ENCODE data around the gene SRGAP1. TPM values are rescaled to one million over a fixed set of nuclear protein-coding genes. Genes with fewer than 3 reads are reported as not detected.

Gene SRGAP1
- total RNA-seq, 1 experiment from 2014 or later: 26.8 TPM

- ChIA-PET POLR2A (interaction anchor here (0.6 kb wide), 1 partner anchor 11 kb away, joined by 5 read pairs; no protein-coding TSS in a partner anchor), CTCF (interaction anchor here (0.5 kb wide), 1 partner anchor 30 kb away, joined by 5 read pairs; no protein-coding TSS in a partner anchor)
- DNase-seq (ENCODE audit: low read depth, low spot score) (no peak), ATAC-seq (no peak)
- Histone ChIP-seq H3K4me1 (ENCODE audit: control insufficient read depth, insufficient read depth, low read length) (peaks cover 57% of the 10 kb centered on the region), H3K9me3 (ENCODE audit: control insufficient read depth, insufficient read depth, low read depth, low read length) (no peaks in the 10 kb centered on the region), H3K27me3 (ENCODE audit: control insufficient read depth, insufficient read depth, low read length) (no peaks in the 10 kb centered on the region), H3K36me3 (ENCODE audit: control insufficient read depth, insufficient read depth, low read length) (no peaks in the 10 kb centered on the region), H3K27ac (ENCODE audit: low read length) (peak overlapping the region; percentile 99), H3K4me3 (ENCODE audit: low read depth in 2 of 2, low read length in 2 of 2) (no peak overlapping the region)
- no TSS peak for BruUV-seq (replicated peaks)
- no peak for TF ChIP-seq REST (IDR thresholded peaks at IDR 0.05; ENCODE audit: insufficient read depth in 1 of 2, low read depth in 2 of 2, low read length in 1 of 2)
- no peak for TF ChIP-seq SIN3A (IDR thresholded peaks at IDR 0.05; ENCODE audit: borderline replicate concordance, insufficient read depth, low read depth, low read length)
- no peak for TF ChIP-seq POLR2AphosphoS5 (IDR thresholded peaks at IDR 0.05; ENCODE audit: low read depth, low read length)
- TF ChIP-seq, protein P1, sequence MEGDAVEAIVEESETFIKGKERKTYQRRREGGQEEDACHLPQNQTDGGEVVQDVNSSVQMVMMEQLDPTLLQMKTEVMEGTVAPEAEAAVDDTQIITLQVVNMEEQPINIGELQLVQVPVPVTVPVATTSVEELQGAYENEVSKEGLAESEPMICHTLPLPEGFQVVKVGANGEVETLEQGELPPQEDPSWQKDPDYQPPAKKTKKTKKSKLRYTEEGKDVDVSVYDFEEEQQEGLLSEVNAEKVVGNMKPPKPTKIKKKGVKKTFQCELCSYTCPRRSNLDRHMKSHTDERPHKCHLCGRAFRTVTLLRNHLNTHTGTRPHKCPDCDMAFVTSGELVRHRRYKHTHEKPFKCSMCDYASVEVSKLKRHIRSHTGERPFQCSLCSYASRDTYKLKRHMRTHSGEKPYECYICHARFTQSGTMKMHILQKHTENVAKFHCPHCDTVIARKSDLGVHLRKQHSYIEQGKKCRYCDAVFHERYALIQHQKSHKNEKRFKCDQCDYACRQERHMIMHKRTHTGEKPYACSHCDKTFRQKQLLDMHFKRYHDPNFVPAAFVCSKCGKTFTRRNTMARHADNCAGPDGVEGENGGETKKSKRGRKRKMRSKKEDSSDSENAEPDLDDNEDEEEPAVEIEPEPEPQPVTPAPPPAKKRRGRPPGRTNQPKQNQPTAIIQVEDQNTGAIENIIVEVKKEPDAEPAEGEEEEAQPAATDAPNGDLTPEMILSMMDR (IDR thresholded peaks at IDR 0.05): no peak
- no peak for TF ChIP-seq TCF7L2 (IDR thresholded peaks at IDR 0.05; ENCODE audit: low read depth, low read length)
- in situ Hi-C loops (cut with HindIII; ENCODE audit: low pct_unique_long_range_greater_than_20kb, low sequenced_read_pairs): no loop called here
- intact Hi-C loops (cut with micrococcal nuclease; ENCODE audit: unreplicated experiment): no loop called here
Measured at GRCh38 chr12:63911341-63911740, 66.8 kb downstream of the SRGAP1 start.

GRCh38 chr12:63912651-63913050 is 68.2 kb downstream of the SRGAP1 start:
- intact Hi-C loops (cut with micrococcal nuclease; ENCODE audit: unreplicated experiment) (no loop called here), in situ Hi-C loops (cut with HindIII; ENCODE audit: low pct_unique_long_range_greater_than_20kb, low sequenced_read_pairs) (no loop called here)
- Histone ChIP-seq H3K27ac (ENCODE audit: low read length) (peak overlapping the region; percentile 99), H3K27me3 (ENCODE audit: control insufficient read depth, insufficient read depth, low read length) (no peaks in the 10 kb centered on the region), H3K36me3 (ENCODE audit: control insufficient read depth, insufficient read depth, low read length) (no peaks in the 10 kb centered on the region), H3K9me3 (ENCODE audit: control insufficient read depth, insufficient read depth, low read depth, low read length) (no peaks in the 10 kb centered on the region), H3K4me3 (ENCODE audit: low read depth in 2 of 2, low read length in 2 of 2) (no peak overlapping the region), H3K4me1 (ENCODE audit: control insufficient read depth, insufficient read depth, low read length) (peaks cover 71% of the 10 kb centered on the region)
- ATAC-seq: no peak
- POLR2A ChIA-PET: no interaction called here
- no TSS peak for BruUV-seq (replicated peaks)
- no peak for DNase-seq (ENCODE audit: low read depth, low spot score)
- no peak for TF ChIP-seq TCF7L2 (IDR thresholded peaks at IDR 0.05; ENCODE audit: low read depth, low read length)
- CTCF ChIA-PET: interaction anchor here (0.7 kb wide), 1 partner anchor 269 kb away, joined by 3 read pairs; no protein-coding TSS in a partner anchor

DNA sequence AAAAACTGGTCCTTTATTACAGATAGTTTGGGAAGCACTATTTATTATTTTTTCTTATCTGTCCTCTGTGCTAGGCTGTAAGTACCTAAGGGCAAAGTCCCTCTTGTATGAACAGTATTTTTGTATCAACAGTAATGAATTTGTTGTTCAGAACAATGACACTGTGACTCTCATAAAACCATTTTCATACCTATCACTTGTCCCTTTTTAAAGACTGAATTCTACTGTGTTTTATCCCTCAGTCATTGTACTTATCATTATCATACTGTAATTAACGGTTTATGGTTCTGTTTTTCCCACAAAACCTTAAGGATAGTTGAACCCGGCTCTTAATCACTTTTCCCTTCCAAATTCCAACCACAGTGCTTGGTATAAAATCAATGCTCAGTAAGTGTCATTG is 69.4 kb downstream of the SRGAP1 start:
- DNase-seq (ENCODE audit: low read depth, low spot score) (no peak), ATAC-seq (no peak)
- H3K36me3 ChIP-seq (ENCODE audit: control insufficient read depth, insufficient read depth, low read length): no peaks in the 10 kb centered on the region
- in situ Hi-C loops (cut with HindIII; ENCODE audit: low pct_unique_long_range_greater_than_20kb, low sequenced_read_pairs) (no loop called here), intact Hi-C loops (cut with micrococcal nuclease; ENCODE audit: unreplicated experiment) (no loop called here)
- peak overlapping the region; percentile 99 for H3K27ac ChIP-seq (ENCODE audit: low read length)
- no peaks in the 10 kb centered on the region for H3K27me3 ChIP-seq (ENCODE audit: control insufficient read depth, insufficient read depth, low read length)
- no TSS peak for BruUV-seq (replicated peaks)
- ChIA-PET POLR2A (interaction anchor here (0.7 kb wide), 1 partner anchor 255 kb away, joined by 4 read pairs; no protein-coding TSS in a partner anchor), CTCF (no interaction called here)
- H3K4me1 ChIP-seq (ENCODE audit: control insufficient read depth, insufficient read depth, low read length): peaks cover 79% of the 10 kb centered on the region
- TF ChIP-seq, protein P1 (IDR thresholded peaks at IDR 0.05): no peak
- TF ChIP-seq TCF7L2 (IDR thresholded peaks at IDR 0.05; ENCODE audit: low read depth, low read length): peak; percentile 50; the same call in 1 of the 2 replicates
- H3K9me3 ChIP-seq (ENCODE audit: control insufficient read depth, insufficient read depth, low read depth, low read length): no peaks in the 10 kb centered on the region
- no peak overlapping the region; a peak in 2 of 4 replicates for H3K4me3 ChIP-seq (ENCODE audit: low read depth in 2 of 2, low read length in 2 of 2)
